Fibroblast of mammary gland (primary cell): ENCODE results near the gene CTIF.

Experiments
- DNase-seq: peaks from one replicate; pipeline ENCODE4 v3.0.0-alpha.2; 2010; ENCODE audit warnings: low read depth
- H3K4me3 ChIP-seq: 2 replicates; pipeline ENCODE4 v1.5.1; 2011; ENCODE audit warnings: low read depth, mild to moderate bottlenecking, low read length, moderate library complexity; ENCODE audit not compliant: control insufficient read depth
- TF ChIP-seq, protein P1 (sequence below): conservative IDR thresholded peaks from 2 replicates; pipeline ENCODE4 v1.5.1; 2011; ENCODE audit warnings: low read depth, low read length, inconsistent platforms; ENCODE audit not compliant: control insufficient read depth, insufficient read depth

The CTIF gene

DNA sequence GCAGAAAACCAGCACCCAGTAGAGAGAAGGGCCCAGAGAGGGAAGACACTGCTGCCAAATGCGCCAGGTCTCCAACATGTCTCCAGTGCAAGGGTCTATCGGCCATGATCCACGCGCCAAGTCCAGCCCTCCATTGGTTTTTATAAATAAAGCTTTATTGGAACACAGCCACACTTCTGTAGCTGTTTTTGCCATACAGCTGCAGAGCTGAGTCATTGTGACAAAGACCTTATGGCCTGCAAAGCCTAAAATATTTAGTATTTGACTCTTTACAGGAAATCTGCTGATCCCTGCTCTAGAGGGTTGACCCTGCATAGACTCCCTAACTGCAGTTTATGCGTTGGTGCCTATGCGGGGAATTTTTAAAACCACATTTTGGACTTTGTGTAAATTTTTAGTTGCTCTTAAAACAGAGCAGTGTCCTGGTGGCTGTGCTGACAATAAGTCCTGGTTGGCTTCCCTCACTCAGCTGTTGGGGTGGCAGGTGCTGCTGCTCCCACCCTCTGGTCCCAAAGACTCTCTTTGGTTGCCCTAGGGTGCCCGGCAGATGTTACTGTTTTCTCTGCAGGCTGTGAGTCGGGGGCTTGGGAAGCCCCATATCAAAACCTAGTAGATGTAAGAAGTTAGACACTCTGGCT, 154.9 kb downstream of the CTIF start:
- H3K4me3 ChIP-seq, result no peak overlapping the region
- TF ChIP-seq, protein P1, sequence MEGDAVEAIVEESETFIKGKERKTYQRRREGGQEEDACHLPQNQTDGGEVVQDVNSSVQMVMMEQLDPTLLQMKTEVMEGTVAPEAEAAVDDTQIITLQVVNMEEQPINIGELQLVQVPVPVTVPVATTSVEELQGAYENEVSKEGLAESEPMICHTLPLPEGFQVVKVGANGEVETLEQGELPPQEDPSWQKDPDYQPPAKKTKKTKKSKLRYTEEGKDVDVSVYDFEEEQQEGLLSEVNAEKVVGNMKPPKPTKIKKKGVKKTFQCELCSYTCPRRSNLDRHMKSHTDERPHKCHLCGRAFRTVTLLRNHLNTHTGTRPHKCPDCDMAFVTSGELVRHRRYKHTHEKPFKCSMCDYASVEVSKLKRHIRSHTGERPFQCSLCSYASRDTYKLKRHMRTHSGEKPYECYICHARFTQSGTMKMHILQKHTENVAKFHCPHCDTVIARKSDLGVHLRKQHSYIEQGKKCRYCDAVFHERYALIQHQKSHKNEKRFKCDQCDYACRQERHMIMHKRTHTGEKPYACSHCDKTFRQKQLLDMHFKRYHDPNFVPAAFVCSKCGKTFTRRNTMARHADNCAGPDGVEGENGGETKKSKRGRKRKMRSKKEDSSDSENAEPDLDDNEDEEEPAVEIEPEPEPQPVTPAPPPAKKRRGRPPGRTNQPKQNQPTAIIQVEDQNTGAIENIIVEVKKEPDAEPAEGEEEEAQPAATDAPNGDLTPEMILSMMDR, result no peak
- DNase-seq, result peak; percentile 67

DNA sequence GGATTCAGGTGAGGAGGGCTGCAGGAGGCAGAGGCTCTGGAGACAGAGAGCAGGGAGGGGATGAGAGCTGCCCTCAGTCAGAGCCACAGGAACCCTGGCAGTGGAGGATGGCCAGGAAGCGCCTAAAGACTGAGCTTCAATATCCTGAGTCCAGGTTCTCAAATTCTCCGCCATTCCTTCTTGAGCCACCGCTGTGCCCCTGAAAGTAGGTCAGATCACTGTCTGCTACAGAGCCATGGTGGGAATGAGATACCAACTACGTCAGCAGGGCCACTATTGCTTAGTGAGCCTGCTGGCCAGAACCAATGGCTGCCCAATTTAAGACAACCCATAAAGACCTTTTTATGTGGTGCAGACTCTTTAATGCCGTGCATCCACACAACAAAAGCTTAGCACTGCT, 155.5 kb downstream of the CTIF start:
- H3K4me3 ChIP-seq, result no peak overlapping the region
- TF ChIP-seq, protein P1, result no peak
- no peak for DNase-seq

DNA sequence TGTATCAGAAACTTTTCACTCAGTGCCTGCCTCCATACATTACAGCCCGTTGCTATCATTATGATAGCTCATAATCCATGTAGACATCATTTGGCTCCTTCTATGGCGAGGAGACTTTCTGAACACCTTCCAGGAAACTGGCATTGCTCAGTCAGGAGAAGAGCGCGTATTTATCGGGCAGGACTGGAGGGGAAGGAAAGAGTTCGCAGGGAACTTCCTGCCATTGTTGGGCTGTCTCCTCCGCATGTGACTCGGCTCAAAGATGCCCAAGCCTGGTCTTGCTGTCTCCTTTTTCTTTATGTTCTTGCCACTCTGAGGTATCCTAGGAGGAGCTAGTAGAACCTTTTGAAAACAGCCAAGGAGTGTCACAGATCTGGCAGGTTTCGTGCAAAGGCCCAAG, 156.8 kb downstream of the CTIF start:
- no peak overlapping the region for H3K4me3 ChIP-seq
- TF ChIP-seq, protein P1, result no peak
- no peak for DNase-seq

DNA sequence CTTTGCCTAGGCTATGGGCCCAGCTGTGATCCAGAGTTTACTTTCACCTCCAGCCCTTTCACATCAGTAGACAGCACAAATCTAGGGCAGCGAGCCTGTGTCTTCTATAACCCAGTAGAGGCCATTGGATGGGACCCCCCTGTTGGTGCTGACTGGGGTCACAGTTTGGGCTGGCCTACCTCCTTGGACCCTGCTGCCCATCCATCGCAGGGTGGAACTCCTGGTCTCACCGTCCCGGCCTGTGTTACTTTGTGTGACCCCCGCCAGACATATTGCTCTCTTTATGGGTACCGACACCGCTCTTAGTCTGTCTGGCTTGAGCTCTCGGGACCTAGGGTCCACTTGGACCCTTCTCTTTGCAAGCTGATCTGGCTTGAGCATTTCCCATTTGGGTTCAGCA, 157.4 kb downstream of the CTIF start:
- TF ChIP-seq, protein P1, result no peak
- no peak for DNase-seq
- H3K4me3 ChIP-seq, result no peak overlapping the region

DNA sequence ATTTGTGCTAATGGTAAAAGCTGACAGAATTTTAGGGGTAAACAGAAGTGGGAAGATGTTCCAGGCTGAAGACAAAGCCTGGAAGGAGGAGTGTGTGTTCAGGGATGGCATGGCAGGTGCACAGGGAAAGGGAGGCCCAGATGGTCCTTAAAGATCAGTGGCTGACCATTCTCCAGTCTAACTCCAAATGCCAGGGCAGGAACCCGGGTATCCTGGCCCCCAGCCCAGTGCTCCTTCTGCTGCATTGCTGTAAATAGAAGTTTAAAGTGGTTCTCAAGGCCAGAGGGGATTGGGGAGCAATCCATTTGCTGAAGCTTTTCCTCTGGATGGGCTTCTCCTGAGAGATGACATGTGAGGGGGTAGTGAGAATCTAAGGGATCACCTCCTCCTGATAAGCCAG, 158.6 kb downstream of the CTIF start:
- TF ChIP-seq, protein P1, result no peak
- no peak for DNase-seq
- H3K4me3 ChIP-seq, result no peak overlapping the region

DNA sequence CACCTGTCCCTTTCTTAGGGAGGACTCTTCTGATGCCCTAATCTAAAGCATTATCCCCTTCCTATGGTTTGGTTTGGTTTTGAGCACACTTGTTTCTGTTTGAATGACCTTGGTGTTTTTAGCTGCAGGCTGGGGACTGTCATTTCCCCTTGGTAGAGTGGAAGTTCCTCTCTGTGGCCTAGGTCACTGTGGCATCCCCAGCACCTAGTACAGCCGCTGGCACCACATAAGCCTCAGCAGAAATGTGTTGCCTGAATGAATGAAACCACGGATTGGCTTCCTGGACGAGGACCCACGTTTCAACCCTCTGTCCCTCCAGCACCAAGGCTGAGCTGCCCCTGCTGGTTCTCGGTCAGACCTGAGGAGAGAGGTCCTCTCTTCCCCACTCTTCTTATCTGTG, 159.9 kb downstream of the CTIF start:
- DNase-seq, result no peak
- H3K4me3 ChIP-seq, result no peak overlapping the region
- TF ChIP-seq, protein P1, result no peak

DNA sequence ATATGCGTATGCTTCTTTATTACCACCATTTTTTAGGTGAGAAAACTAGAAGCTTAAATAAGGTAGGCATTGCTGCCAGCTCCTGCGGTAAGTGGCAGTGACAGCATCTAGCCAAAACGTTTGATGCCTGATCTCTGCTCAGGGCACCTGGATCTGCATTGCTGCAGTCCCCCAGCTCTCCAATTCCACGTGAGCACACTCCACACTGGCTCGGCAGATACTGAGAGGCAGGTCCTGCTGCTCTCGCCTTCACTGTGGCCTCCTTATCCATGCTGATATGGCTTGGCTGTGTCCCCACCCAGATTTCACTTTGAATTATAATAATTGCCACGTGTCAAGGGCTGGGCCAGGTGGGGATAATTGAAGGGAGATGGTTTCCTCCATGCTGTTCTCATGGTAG, 160.9 kb downstream of the CTIF start:
- TF ChIP-seq, protein P1, result no peak
- no peak overlapping the region for H3K4me3 ChIP-seq

More for the DNA sequence above, 160.9 kb downstream of the CTIF start:
- DNase-seq, result no peak
